Activated T-helper 1 cell treated with anti-CD3 and anti-CD28 coated beads, Interleukin-12 subunit alpha, Interleukin-12 subunit beta, Interleukin-2, Interleukin-4 antibody, amounts not matched to agents 30 ng/mL and 10 ng/mL and 1 ng/mL, durations not matched to agents 14 hours and 24 hours and 36 hours (primary cell): ENCODE results near the gene FOCAD. TPM values are rescaled to one million over a fixed set of nuclear protein-coding genes. Genes with fewer than 3 reads are reported as not detected.

Experiments used
- DNase-seq: peaks from one replicate; pipeline ENCODE4 v3.0.0; 2021; ENCODE audit warnings: low spot score
- H3K27ac Mint-ChIP-seq: one replicate; pipeline ENCODE4 v1.8.0; 2021; ENCODE audit warnings: mild to moderate bottlenecking, mixed read lengths
- H3K27me3 Mint-ChIP-seq: one replicate; pipeline ENCODE4 v1.8.0; 2022; ENCODE audit warnings: mild to moderate bottlenecking, moderate library complexity, mixed read lengths; ENCODE audit not compliant: insufficient read depth
- H3K36me3 Mint-ChIP-seq: one replicate; pipeline ENCODE4 v1.8.0; 2021; ENCODE audit warnings: low read depth, mixed read lengths
- H3K4me1 Mint-ChIP-seq: one replicate; pipeline ENCODE4 v1.8.0; 2021; ENCODE audit warnings: low read depth, mixed read lengths
- H3K4me3 Mint-ChIP-seq: one replicate; pipeline ENCODE4 v1.8.0; 2021; ENCODE audit warnings: mild to moderate bottlenecking, moderate library complexity, mixed read lengths
- H3K9me3 Mint-ChIP-seq: one replicate; pipeline ENCODE4 v1.8.0; 2021; ENCODE audit warnings: mixed read lengths
- intact Hi-C: fragments of 100-400 bp; cut with micrococcal nuclease; formaldehyde crosslinking; loops from one replicate; pipeline ENCODE4 v1.15.1; 2024
- total RNA-seq: library from RNA; stranded (reverse); gene quantifications from 2 replicates; pipeline ENCODE4 v1.2.3, GENCODE V29; 2022

Gene FOCAD
- total RNA-seq, 1 donor from 2014 or later, result 31.2 TPM

GRCh38 chr9:20753761-20754160 is 69.7 kb downstream of the FOCAD start:
- H3K9me3 Mint-ChIP-seq, result peaks cover 3% of the 10 kb centered on the region
- peaks cover 15% of the 10 kb centered on the region for H3K36me3 Mint-ChIP-seq
- intact Hi-C loops, result no loop called here
- H3K4me1 Mint-ChIP-seq, result no peaks in the 10 kb centered on the region
- H3K4me3 Mint-ChIP-seq, result no peak overlapping the region
- H3K27me3 Mint-ChIP-seq, result no peaks in the 10 kb centered on the region
- DNase-seq, result no peak
- no peak overlapping the region for H3K27ac Mint-ChIP-seq

DNA sequence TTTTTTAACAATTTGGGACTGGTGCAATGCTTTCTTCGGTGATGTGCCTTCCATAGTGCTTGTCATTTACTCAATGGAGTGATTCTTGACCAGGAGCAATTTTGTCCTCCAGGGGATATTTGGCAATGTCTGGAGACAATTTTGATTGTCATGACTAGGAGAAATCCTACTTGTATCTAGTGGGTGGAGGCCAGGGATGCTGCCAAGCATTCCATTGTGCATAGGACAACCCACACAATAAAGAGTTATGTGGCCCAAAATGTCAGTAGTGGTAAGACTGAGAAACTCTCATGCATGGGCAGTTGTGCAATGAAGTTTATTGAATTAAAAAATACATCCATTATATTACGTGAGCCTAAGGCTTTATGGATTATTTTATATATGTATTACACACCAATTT is 70.5 kb downstream of the FOCAD start:
- H3K36me3 Mint-ChIP-seq, result peaks cover 16% of the 10 kb centered on the region
- intact Hi-C loops, result no loop called here
- H3K27ac Mint-ChIP-seq, result no peak overlapping the region
- H3K4me1 Mint-ChIP-seq, result no peaks in the 10 kb centered on the region
- peaks cover 3% of the 10 kb centered on the region for H3K9me3 Mint-ChIP-seq
- no peak overlapping the region for H3K4me3 Mint-ChIP-seq
- no peaks in the 10 kb centered on the region for H3K27me3 Mint-ChIP-seq
- DNase-seq, result no peak

DNA sequence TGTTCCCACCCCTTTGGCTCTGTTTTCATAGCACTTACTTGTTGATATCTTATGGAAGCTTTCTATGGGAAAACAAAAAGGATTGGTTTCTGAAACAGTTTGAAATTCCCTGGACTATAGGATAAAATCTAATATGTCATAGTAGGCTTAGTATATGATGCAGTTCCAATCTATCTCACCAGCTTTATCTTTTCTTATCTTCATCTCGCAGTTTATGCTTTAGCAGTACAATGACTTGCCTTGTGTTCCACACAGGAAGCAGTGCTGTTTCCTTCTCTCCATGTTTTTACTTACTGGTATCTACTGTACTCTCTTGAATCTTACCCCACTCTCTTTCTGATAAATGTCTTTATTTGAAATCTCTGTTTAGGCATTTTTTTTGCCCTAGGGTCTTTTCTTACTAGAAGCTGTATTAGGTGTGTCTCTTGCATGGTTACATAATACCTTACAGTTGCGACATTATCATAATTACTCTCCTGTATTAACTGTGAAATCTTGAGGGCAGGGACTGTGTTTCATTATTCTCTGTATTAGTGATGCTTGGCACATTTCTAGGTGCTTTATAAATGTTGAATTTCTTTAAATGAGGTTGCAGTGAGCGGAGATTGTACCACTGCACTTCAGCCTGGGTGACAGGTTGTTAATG is 76.3 kb downstream of the FOCAD start:
- Mint-ChIP-seq H3K4me3 (no peak overlapping the region), H3K36me3 (peaks cover 27% of the 10 kb centered on the region)

DNA sequence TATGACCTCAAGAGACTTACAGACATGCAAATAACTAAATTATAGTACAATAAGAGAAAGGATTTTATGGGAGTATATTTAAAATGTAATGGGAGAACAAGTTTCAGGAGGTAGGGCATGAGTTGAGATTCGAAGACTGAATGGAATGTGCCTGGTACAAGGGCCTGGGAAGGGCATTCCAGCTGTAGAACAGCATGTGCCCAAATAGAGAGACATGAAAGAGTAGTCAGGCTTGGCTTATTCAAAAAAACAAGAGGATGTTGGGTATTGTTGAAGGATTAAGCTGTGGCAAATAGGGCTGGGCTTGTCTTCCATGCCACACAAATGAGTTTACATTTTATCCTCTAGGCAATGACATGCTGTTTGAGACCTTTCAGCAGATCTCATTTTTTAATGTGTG is 86.9 kb downstream of the FOCAD start:
- no peaks in the 10 kb centered on the region for H3K4me1 Mint-ChIP-seq
- intact Hi-C loops, result no loop called here
- DNase-seq, result no peak
- no peaks in the 10 kb centered on the region for H3K27me3 Mint-ChIP-seq
- no peak overlapping the region for H3K4me3 Mint-ChIP-seq
- H3K9me3 Mint-ChIP-seq, result peaks cover 12% of the 10 kb centered on the region
- H3K27ac Mint-ChIP-seq, result no peak overlapping the region
- peaks cover 37% of the 10 kb centered on the region for H3K36me3 Mint-ChIP-seq

More for the DNA sequence above, 76.3 kb downstream of the FOCAD start:
- H3K4me1 Mint-ChIP-seq, result no peaks in the 10 kb centered on the region
- no peaks in the 10 kb centered on the region for H3K27me3 Mint-ChIP-seq
- H3K9me3 Mint-ChIP-seq, result peaks cover 3% of the 10 kb centered on the region
- intact Hi-C loops, result no loop called here
- DNase-seq, result no peak
- no peak overlapping the region for H3K27ac Mint-ChIP-seq

DNA sequence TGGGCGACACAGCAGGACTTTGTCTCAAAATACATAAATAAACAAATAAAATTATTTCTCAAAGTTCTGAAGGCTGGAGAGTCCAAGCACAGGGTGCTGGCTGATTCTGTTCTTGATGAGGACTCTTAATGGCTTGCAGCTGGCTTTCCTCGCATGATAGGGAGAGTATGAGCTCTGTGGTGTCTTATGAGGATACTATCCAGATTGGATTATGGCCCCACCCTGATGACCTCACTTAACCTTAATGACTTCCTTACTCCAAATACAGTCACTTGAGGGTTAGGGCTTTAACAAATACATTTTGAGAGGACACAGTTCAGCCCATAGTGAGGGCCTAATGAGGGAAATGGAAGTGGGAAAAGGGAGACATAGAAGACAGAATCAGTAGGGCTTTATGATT is 87.7 kb downstream of the FOCAD start:
- no peak overlapping the region for H3K27ac Mint-ChIP-seq
- H3K4me3 Mint-ChIP-seq, result no peak overlapping the region
- intact Hi-C loops, result no loop called here
- H3K9me3 Mint-ChIP-seq, result peaks cover 12% of the 10 kb centered on the region
- DNase-seq, result no peak
- H3K36me3 Mint-ChIP-seq, result peaks cover 35% of the 10 kb centered on the region
- H3K4me1 Mint-ChIP-seq, result no peaks in the 10 kb centered on the region
- H3K27me3 Mint-ChIP-seq, result no peaks in the 10 kb centered on the region

GRCh38 chr9:20775683-20776082 is 91.6 kb downstream of the FOCAD start:
- intact Hi-C loops, result no loop called here
- no peak for DNase-seq
- no peaks in the 10 kb centered on the region for H3K27me3 Mint-ChIP-seq
- no peaks in the 10 kb centered on the region for H3K9me3 Mint-ChIP-seq
- H3K27ac Mint-ChIP-seq, result no peak overlapping the region
- H3K4me3 Mint-ChIP-seq, result no peak overlapping the region
- H3K4me1 Mint-ChIP-seq, result no peaks in the 10 kb centered on the region
- H3K36me3 Mint-ChIP-seq, result peaks cover 18% of the 10 kb centered on the region

DNA sequence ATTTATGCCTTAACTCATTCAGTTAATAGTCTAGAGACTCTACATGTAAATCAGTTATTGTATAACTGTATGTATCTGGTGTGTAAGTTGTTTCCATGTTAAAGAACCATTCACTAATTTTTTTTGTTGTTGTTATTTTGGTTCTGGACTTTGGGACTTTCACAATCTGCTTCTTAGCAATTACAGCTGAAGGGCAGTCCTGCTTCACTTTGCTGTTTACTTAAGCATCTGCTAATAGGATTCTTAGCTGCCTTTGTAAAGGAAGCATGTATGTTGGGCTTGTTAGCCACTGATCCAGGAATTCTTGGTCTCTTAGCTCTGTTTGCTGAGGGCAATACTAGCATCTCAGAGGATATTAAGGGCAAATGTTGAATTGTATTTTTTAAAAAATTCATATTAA is 97.0 kb downstream of the FOCAD start:
- Mint-ChIP-seq H3K36me3 (peaks cover 5% of the 10 kb centered on the region), H3K27me3 (no peaks in the 10 kb centered on the region), H3K9me3 (no peaks in the 10 kb centered on the region), H3K4me3 (no peak overlapping the region), H3K27ac (no peak overlapping the region), H3K4me1 (no peaks in the 10 kb centered on the region)
- intact Hi-C loops, result no loop called here
- DNase-seq, result no peak

DNA sequence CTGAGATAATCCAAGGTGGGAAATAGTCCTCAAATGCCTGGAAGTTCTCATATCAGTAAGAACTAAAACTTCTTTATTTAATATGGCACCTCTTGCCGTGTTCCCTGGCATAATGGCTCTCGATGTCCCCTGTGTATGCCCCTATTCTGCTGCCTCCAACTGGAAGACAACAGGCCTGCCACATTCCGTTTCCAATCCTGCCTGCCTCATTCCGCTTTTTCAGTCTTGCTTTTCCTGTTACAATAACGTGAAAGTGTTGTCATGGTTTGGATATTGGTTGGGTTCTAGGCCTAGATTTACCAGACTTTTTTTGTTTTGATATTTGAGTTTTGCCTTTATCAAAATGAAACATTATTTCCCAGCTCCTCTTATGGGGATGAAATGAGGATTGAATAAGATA is 98.2 kb downstream of the FOCAD start:
- peaks cover 5% of the 10 kb centered on the region for H3K36me3 Mint-ChIP-seq
- no peaks in the 10 kb centered on the region for H3K9me3 Mint-ChIP-seq
- no peak overlapping the region for H3K27ac Mint-ChIP-seq
- no peak overlapping the region for H3K4me3 Mint-ChIP-seq
- no peaks in the 10 kb centered on the region for H3K27me3 Mint-ChIP-seq
- intact Hi-C loops, result no loop called here
- no peaks in the 10 kb centered on the region for H3K4me1 Mint-ChIP-seq
- DNase-seq, result no peak

GRCh38 chr9:20783057-20784038 is 99.3 kb downstream of the FOCAD start:
- Mint-ChIP-seq H3K4me1 (no peaks in the 10 kb centered on the region), H3K36me3 (peaks cover 5% of the 10 kb centered on the region), H3K27me3 (no peaks in the 10 kb centered on the region), H3K9me3 (no peaks in the 10 kb centered on the region), H3K4me3 (no peak overlapping the region), H3K27ac (no peak overlapping the region)
- intact Hi-C loops, result no loop called here
- no peak for DNase-seq

GRCh38 chr9:20784196-20784595 is 100.1 kb downstream of the FOCAD start:
- H3K27ac Mint-ChIP-seq, result no peak overlapping the region
- no peaks in the 10 kb centered on the region for H3K27me3 Mint-ChIP-seq
- no peak overlapping the region for H3K4me3 Mint-ChIP-seq
- no peaks in the 10 kb centered on the region for H3K9me3 Mint-ChIP-seq
- DNase-seq, result no peak
- peaks cover 5% of the 10 kb centered on the region for H3K36me3 Mint-ChIP-seq
- intact Hi-C loops, result no loop called here
- no peaks in the 10 kb centered on the region for H3K4me1 Mint-ChIP-seq

- Mint-ChIP-seq H3K4me3 (no peak overlapping the region), H3K4me1 (no peaks in the 10 kb centered on the region), H3K36me3 (peaks cover 20% of the 10 kb centered on the region), H3K27me3 (no peaks in the 10 kb centered on the region), H3K9me3 (no peaks in the 10 kb centered on the region), H3K27ac (no peak overlapping the region)
- intact Hi-C loops, result no loop called here
- no peak for DNase-seq
Observed at GRCh38 chr9:20786807-20787206, 102.7 kb downstream of the FOCAD start.

DNA sequence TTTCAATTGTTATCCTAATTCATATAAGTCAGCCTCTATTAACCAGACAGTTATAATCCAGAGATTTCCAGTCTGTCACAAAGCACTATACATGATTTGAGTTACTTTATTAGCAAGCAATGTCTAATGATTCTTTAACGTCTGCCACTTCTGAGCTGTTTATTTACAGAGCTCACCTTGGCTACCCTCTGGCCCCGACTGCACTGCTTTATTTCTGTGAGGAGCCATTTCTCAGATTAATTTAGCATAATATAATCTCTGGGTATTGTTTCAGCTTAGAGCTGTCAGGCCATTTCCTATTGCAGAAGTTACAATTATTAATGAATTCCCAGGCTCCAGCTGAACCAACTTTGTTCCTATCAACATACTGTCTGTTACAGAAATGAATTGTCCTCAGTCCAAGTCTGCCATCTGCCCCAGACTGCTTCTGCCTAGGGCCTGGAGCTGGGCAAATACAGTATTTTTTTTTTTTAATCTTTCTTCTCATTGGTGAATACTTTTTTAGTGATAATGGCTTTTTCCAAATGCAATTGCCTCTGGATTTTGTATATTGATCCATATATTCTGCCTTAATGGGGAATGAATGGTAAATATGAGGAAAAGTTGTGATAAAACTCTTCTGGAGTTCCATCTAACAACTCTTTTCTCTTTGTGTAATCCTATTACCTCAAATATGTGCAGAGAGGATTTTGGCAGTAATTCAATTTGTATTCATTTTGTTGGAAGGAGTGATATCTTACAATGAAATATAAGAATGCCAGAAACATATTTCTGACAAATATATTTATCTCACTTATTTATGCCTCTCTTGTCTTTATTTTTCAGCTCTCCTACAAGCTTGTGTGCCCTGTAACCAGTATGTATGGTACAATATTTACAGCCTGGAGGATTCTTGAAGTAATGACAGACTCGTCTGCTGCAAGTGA is 104.7 kb downstream of the FOCAD start:
- no peak for DNase-seq
- peaks cover 20% of the 10 kb centered on the region for H3K36me3 Mint-ChIP-seq
- no peaks in the 10 kb centered on the region for H3K27me3 Mint-ChIP-seq
- no peak overlapping the region for H3K27ac Mint-ChIP-seq
- no peaks in the 10 kb centered on the region for H3K4me1 Mint-ChIP-seq
- no peaks in the 10 kb centered on the region for H3K9me3 Mint-ChIP-seq
- intact Hi-C loops, result no loop called here
- no peak overlapping the region for H3K4me3 Mint-ChIP-seq
